ENCODE measurements around the gene UBR1. TPM values are rescaled to one million over a fixed set of nuclear protein-coding genes. Genes with fewer than 3 reads are reported as not detected.
"Not testable (repeated sequence)": the region's sequence is repeated elsewhere in the genome, so short reads cannot be mapped to it uniquely, and the experiment has no call there.

UBR1 gene
- total RNA-seq, 4 donors from 2014 or later, result 9.3 to 22.3 (median 11.7) TPM

DNA sequence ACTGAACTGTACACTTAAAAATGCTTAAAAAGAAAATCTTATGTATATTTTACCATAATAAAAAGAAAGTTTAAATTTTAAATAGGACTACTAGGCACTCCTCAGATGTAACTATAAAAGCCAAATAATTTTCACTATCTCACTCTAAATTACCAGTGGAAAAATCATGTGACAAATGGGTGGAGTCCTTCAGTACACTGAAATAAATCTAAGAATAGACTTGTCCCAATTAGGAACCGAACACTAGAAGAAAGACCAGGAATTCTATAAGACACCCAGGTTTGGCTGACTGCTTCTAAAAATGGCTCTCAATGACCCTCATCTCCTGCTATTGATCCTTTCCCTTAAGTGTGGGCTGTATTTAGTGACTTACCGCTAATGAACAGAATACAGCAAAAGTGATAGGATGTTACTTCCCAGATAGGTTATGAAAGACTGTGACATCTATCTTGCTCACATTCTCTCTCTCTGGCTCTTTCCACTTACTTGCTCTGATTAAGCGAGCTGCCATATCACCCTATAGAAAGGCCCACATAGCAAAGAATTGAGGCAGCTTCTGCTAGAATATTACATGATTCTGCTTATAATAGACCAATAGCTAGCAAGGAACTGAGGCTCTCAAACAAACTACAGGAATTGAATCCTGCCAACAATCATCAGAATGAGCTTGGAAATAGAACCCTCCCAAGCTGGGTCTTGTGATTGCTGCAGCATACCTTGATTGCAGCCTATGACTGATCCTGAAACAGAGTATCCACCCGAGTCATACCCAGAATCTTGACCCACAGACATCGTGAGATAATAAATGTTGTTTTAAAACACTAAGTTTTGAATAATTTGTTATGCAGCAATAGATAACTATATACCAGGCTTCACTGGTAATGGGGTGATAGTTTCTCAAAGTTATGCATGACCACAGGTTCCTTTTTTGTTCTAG lies 202.2 kb downstream of the UBR1 start:
- 73 to 76% methylated on average over 5 of the region's 5 CpGs for WGBS, 2 donors

DNA sequence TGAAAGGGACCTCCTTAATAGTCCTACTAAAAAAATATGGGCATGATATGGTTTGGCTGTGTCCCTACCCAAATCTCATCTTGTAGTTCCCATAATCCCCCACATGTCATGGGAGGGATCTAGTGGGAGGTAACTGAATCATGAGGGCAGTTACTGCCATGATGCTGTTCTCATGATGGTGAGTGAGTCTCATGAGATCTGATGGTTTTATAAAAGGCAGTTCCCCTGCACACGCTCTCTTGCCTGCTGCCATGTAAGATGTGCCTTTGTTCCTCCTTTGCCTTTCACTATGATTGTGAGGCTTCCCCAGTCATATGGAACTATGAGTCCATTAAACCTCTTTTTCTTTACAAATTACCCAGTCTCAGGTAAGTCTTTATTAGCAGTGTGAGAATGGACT lies 211.9 kb downstream of the UBR1 start:
- 92 to 100% methylated on average over 1 of the region's 1 CpG for WGBS, 2 donors
- H3K36me3 ChIP-seq; DNase-seq; H3K9me3 ChIP-seq; intact Hi-C loops (cut with DNase I); H3K27ac ChIP-seq; H3K27me3 ChIP-seq; H3K4me3 ChIP-seq: not testable (repeated sequence)
- peaks cover 0 to 18% (median 3%) of the 10 kb centered on the region in 3 donors for H3K4me1 ChIP-seq

More for the DNA sequence above, 202.2 kb downstream of the UBR1 start:
- Histone ChIP-seq H3K27me3 (no peaks in the 10 kb centered on the region), H3K36me3 (peaks cover 0 to 7% (median 3%) of the 10 kb centered on the region in 3 donors), H3K4me1 (peaks cover 0 to 18% (median 0%) of the 10 kb centered on the region in 3 donors), H3K9me3 (no peaks in the 10 kb centered on the region), H3K4me3 (no peak overlapping the region), H3K27ac (no peak overlapping the region)
- DNase-seq, result no peak
- TF ChIP-seq, protein P1, sequence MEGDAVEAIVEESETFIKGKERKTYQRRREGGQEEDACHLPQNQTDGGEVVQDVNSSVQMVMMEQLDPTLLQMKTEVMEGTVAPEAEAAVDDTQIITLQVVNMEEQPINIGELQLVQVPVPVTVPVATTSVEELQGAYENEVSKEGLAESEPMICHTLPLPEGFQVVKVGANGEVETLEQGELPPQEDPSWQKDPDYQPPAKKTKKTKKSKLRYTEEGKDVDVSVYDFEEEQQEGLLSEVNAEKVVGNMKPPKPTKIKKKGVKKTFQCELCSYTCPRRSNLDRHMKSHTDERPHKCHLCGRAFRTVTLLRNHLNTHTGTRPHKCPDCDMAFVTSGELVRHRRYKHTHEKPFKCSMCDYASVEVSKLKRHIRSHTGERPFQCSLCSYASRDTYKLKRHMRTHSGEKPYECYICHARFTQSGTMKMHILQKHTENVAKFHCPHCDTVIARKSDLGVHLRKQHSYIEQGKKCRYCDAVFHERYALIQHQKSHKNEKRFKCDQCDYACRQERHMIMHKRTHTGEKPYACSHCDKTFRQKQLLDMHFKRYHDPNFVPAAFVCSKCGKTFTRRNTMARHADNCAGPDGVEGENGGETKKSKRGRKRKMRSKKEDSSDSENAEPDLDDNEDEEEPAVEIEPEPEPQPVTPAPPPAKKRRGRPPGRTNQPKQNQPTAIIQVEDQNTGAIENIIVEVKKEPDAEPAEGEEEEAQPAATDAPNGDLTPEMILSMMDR (IDR thresholded peaks at IDR 0.05), result no peak
- no peak for TF ChIP-seq POLR2A (IDR thresholded peaks at IDR 0.05)
- intact Hi-C loops (cut with DNase I), result no loop called here

Small RNA genes lying within 50 kb of the gene (small RNA-seq; reads per million reads assigned to genes)
- gene AC068724.2, result 0 reads per million in 4 donors

Other genes with a start within 250 kb of the UBR1 start
- gene TTBK2, start 185.3 kb downstream of the UBR1 start, total RNA-seq, result 10 to 100 TPM in 1 of 4 donors, 1 to 10 TPM in 3; 5.8 to 11.8 (median 6.8) TPM
- gene TMEM62, start 27.5 kb upstream of the UBR1 start, total RNA-seq, result 10 to 100 TPM; 15.8 to 49.2 (median 22.1) TPM
- 10 to 100 TPM; 36.5 to 78.4 (median 71.5) TPM for gene CCNDBP1, start 79.4 kb upstream of the UBR1 start, total RNA-seq
- gene EPB42, start 115.0 kb upstream of the UBR1 start, total RNA-seq, result not detected
- 10 to 100 TPM in 3 of 4 donors, 1 to 10 TPM in 1; 6.7 to 36.1 (median 15.6) TPM for gene TGM5, start 160.9 kb upstream of the UBR1 start, total RNA-seq
- gene TGM7, start 196.2 kb upstream of the UBR1 start, total RNA-seq, result under 1 TPM in 1 of 4 donors, not detected in 3; 0.97 TPM
- 1 to 10 TPM; 5.2 to 8.1 (median 6.7) TPM for gene LCMT2, start 224.5 kb upstream of the UBR1 start, total RNA-seq

Data from esophagus squamous epithelium (tissue), 5 donors.